ENCODE data around the gene ARHGAP4.

The ARHGAP4 gene

DNA sequence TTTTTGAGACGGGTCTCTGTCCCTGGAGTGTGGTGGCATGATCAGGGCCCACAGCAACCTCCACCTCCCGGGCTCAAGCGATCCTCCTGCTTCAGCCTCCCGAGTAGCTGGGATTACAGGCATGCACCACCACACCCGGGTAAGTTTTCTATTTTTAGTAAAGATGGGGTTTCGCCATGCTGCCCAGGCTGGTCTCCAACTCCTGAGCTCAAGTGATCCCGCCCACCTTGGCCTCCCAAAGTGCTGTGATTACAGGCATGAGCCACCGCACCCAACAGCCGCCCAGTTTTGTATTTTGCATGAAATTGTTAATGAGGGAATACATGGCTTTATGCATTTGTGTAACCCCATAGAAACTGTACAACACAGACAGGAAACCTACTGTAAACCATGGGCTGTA, 2.8 kb upstream of the ARHGAP4 start:
- CTCF ChIA-PET: interaction anchor here (0.6 to 9.2 kb wide), 4 partner anchors 10 to 166 kb away, joined by 3 to 100 read pairs (median 6); partner anchors contain the start of gene RENBP
- DNase-seq (ENCODE audit: extremely low spot score): no peak
- no peak for TF ChIP-seq LEF1 (IDR thresholded peaks at IDR 0.05; ENCODE audit: borderline replicate concordance)
- no peak for TF ChIP-seq ARNT (IDR thresholded peaks at IDR 0.05)
- no peak for TF ChIP-seq FOXA1 (IDR thresholded peaks at IDR 0.05)
- TF ChIP-seq SP1 (IDR thresholded peaks at IDR 0.05): no peak
- TF ChIP-seq HDGF (IDR thresholded peaks at IDR 0.05; ENCODE audit: borderline replicate concordance): no peak
- TF ChIP-seq CTBP1 (IDR thresholded peaks at IDR 0.05; ENCODE audit: borderline replicate concordance): no peak
- TF ChIP-seq TARDBP (IDR thresholded peaks at IDR 0.05): no peak
- TF ChIP-seq, protein P1, sequence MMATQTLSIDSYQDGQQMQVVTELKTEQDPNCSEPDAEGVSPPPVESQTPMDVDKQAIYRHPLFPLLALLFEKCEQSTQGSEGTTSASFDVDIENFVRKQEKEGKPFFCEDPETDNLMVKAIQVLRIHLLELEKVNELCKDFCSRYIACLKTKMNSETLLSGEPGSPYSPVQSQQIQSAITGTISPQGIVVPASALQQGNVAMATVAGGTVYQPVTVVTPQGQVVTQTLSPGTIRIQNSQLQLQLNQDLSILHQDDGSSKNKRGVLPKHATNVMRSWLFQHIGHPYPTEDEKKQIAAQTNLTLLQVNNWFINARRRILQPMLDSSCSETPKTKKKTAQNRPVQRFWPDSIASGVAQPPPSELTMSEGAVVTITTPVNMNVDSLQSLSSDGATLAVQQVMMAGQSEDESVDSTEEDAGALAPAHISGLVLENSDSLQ (IDR thresholded peaks at IDR 0.05): no peak
- TF ChIP-seq ELF4 (IDR thresholded peaks at IDR 0.05): no peak
- no peak for TF ChIP-seq SUZ12 (IDR thresholded peaks at IDR 0.05)
- no peak for TF ChIP-seq NFRKB (IDR thresholded peaks at IDR 0.05)
- POLR2A ChIA-PET: interaction anchor here (0.6 to 7.1 kb wide), 17 partner anchors 10 to 162 kb away, joined by 3 to 65 read pairs (median 5); partner anchors contain the start of genes HCFC1, IDH3G, RENBP and SSR4

DNA sequence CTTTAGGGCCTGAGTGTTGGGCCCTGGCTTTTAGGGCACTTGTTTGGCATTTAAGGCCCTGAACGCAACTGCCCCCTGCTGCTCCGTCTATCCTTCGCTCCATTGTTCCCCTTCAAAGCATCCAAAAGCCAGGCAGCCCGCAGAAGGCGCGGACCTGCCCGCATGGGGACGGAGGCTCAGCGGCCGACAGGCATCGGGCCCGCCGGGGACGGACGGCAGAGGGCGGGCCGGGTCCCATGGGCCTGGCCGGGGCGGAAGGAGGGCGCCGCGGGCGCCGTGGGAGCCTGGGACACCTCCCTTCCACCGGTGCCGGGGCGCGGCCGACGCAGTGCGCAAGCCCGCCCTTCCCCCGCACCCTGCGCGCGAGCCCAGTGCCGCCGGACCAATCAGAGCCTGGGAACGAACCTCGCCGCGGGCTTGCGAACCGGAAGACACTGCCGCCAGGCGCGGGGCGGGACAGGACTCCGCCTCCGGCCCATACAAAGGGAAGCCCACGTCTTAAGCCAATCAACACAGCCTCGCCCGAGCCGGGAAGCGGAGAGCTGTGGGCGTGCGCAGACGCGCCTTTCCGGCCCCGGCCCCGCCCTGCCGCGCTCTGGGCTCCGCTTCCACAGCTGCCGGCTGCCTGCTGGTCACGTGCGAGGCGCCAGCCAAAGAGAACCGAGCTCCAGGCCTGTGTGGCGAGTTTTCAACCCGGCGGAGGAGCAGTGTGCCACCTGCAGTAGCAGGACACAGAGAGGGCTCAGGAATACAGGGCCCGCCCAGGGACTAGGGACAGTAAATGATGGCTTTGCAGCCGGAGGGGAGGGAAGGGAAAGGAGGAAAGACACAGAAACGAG, 2.1 kb upstream of the ARHGAP4 start:
- peak; percentile 98 for DNase-seq (ENCODE audit: extremely low spot score)
- POLR2A ChIA-PET: interaction anchor here (0.6 to 7.1 kb wide), 22 partner anchors 9 to 162 kb away, joined by 3 to 65 read pairs (median 4); partner anchors contain the start of genes HCFC1, IDH3G, L1CAM and RENBP
- CTCF ChIA-PET: interaction anchor here (0.6 to 9.2 kb wide), 5 partner anchors 10 to 165 kb away, joined by 3 to 100 read pairs (median 5); partner anchors contain the start of gene RENBP
- TF ChIP-seq SP1 (IDR thresholded peaks at IDR 0.05) (no peak), HDGF (IDR thresholded peaks at IDR 0.05; ENCODE audit: borderline replicate concordance) (no peak), LEF1 (IDR thresholded peaks at IDR 0.05; ENCODE audit: borderline replicate concordance) (peak; percentile 82; the same call in 1 of the 2 replicates), L3MBTL2 (conservative IDR thresholded peaks at IDR 0.05) (no peak), NFRKB (IDR thresholded peaks at IDR 0.05) (no peak), ARNT (IDR thresholded peaks at IDR 0.05) (peak; percentile 40; the same call in 1 of the 2 replicates), ZNF384 (IDR thresholded peaks at IDR 0.05) (no peak), FOXK2 (IDR thresholded peaks at IDR 0.05) (no peak), FOXM1 (IDR thresholded peaks at IDR 0.05; ENCODE audit: borderline replicate concordance) (peak; percentile 56; the same call in 1 of the 2 replicates), SUZ12 (IDR thresholded peaks at IDR 0.05) (no peak), TARDBP (IDR thresholded peaks at IDR 0.05) (no peak), CTBP1 (IDR thresholded peaks at IDR 0.05; ENCODE audit: borderline replicate concordance) (no peak), BHLHE40 (IDR thresholded peaks at IDR 0.05; ENCODE audit: borderline replicate concordance) (no peak), FOXA1 (IDR thresholded peaks at IDR 0.05) (no peak), ELF4 (IDR thresholded peaks at IDR 0.05) (peak; percentile 72; the same call in 1 of the 2 replicates)
- TF ChIP-seq, protein P1 (IDR thresholded peaks at IDR 0.05): peak; percentile 61

DNA sequence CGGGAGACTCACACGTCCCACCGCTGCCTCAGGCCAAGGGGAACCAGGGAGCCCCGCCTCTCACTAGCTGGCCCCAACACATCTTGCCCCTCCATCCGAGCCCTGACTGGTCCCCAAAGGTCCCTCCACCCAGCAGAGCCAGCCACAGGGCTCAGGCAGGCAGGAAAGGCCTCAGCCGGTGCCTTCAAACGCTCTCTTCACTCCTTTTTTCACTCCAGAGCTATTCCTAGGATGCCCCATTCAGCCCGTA, 1.5 kb upstream of the ARHGAP4 start:
- ChIA-PET CTCF (interaction anchor here (0.8 to 9.2 kb wide), 4 partner anchors 17 to 23 kb away, joined by 3 to 100 read pairs (median 6); partner anchors contain the start of gene RENBP), POLR2A (interaction anchor here (1.0 to 7.1 kb wide), 12 partner anchors 9 to 161 kb away, joined by 3 to 65 read pairs (median 4); partner anchors contain the start of genes IDH3G, L1CAM, RENBP and SSR4)
- TF ChIP-seq ZNF384 (IDR thresholded peaks at IDR 0.05) (no peak), FOXA1 (IDR thresholded peaks at IDR 0.05) (no peak), BHLHE40 (IDR thresholded peaks at IDR 0.05; ENCODE audit: borderline replicate concordance) (no peak), L3MBTL2 (conservative IDR thresholded peaks at IDR 0.05) (no peak), SP1 (IDR thresholded peaks at IDR 0.05) (no peak), CTBP1 (IDR thresholded peaks at IDR 0.05; ENCODE audit: borderline replicate concordance) (no peak), HDGF (IDR thresholded peaks at IDR 0.05; ENCODE audit: borderline replicate concordance) (no peak), ARNT (IDR thresholded peaks at IDR 0.05) (no peak), FOXK2 (IDR thresholded peaks at IDR 0.05) (no peak), TARDBP (IDR thresholded peaks at IDR 0.05) (no peak), NFRKB (IDR thresholded peaks at IDR 0.05) (no peak), SUZ12 (IDR thresholded peaks at IDR 0.05) (no peak), LEF1 (IDR thresholded peaks at IDR 0.05; ENCODE audit: borderline replicate concordance) (no peak), FOXM1 (IDR thresholded peaks at IDR 0.05; ENCODE audit: borderline replicate concordance) (no peak)
- TF ChIP-seq, protein P1 (IDR thresholded peaks at IDR 0.05): no peak
- DNase-seq (ENCODE audit: extremely low spot score): no peak

DNA sequence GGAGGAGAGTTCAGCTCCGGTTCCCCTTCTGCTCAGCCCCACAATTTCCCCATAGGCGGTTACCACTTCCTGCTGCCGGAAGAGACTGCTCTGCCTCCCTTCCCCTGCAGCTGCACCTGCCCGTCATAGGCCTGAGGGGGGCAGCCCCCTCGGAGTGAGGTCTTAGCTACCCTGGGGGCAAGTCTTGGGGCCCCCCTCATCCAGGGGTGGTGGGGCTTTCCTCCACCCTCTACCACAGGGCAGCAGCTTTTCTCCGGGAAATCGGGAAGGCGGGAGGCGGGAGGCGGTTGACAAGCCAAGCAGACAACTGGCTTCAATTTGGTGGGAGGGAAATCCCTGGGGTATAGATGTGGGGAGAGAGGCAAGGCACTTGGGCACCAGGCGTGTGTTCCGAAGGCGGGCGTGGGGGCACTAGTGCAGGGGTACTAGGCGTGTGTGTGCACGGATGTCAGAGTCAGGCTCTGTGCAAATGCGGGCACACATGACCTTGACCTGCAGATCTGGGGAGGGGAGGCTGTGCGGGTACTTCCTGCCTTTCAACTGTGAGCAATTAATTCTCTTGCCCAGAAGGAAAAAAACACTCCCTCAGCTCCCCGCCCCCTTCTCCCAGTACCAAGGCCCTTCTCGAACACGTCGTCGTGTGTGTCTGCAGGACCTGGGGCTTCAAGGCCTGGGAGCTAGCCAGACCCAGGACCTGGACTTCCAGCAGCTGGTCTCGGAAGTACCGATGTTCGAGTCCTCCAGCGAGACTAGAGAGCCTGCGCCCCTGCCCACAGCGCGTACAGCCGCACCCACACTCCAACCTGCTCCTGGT, 1.0 kb upstream of the ARHGAP4 start:
- ChIA-PET CTCF (interaction anchor here (0.8 to 9.2 kb wide), 4 partner anchors 16 to 23 kb away, joined by 3 to 100 read pairs (median 6); partner anchors contain the start of gene RENBP), POLR2A (interaction anchor here (0.7 to 7.1 kb wide), 15 partner anchors 8 to 974 kb away, joined by 3 to 65 read pairs (median 4); partner anchors contain the start of genes IDH3G, L1CAM, NAA10 and RENBP)
- no peak for TF ChIP-seq L3MBTL2 (conservative IDR thresholded peaks at IDR 0.05)
- no peak for TF ChIP-seq SP1 (IDR thresholded peaks at IDR 0.05)
- no peak for TF ChIP-seq LEF1 (IDR thresholded peaks at IDR 0.05; ENCODE audit: borderline replicate concordance)
- no peak for TF ChIP-seq FOXA1 (IDR thresholded peaks at IDR 0.05)
- TF ChIP-seq ZNF384 (IDR thresholded peaks at IDR 0.05): no peak
- TF ChIP-seq CTBP1 (IDR thresholded peaks at IDR 0.05; ENCODE audit: borderline replicate concordance): no peak
- TF ChIP-seq FOXM1 (IDR thresholded peaks at IDR 0.05; ENCODE audit: borderline replicate concordance): no peak
- no peak for TF ChIP-seq BHLHE40 (IDR thresholded peaks at IDR 0.05; ENCODE audit: borderline replicate concordance)
- no peak for TF ChIP-seq ARNT (IDR thresholded peaks at IDR 0.05)
- TF ChIP-seq FOXK2 (IDR thresholded peaks at IDR 0.05): no peak
- TF ChIP-seq, protein P1 (IDR thresholded peaks at IDR 0.05): no peak
- no peak for TF ChIP-seq ELF4 (IDR thresholded peaks at IDR 0.05)
- TF ChIP-seq NFRKB (IDR thresholded peaks at IDR 0.05): no peak
- no peak for TF ChIP-seq HDGF (IDR thresholded peaks at IDR 0.05; ENCODE audit: borderline replicate concordance)
- no peak for TF ChIP-seq TARDBP (IDR thresholded peaks at IDR 0.05)
- TF ChIP-seq SUZ12 (IDR thresholded peaks at IDR 0.05): no peak
- no peak for DNase-seq (ENCODE audit: extremely low spot score)

Data from HEK293T (cell line).